NCI-H2196 treated with DMSO at 0.1 percent for 48 hours (cell line): ENCODE data around the gene C20orf144.
A peak's percentile ranks its signal among the peaks of the same experiment; 100 is the strongest.
"Not testable (repeated sequence)": the region's sequence is repeated elsewhere in the genome, so short reads cannot be mapped to it uniquely, and the experiment has no call there.

ENCODE experiments used
- DNase-seq: peaks from one replicate; lab custom pipeline; 2025; ENCODE audit not compliant: unreplicated experiment; lab: John Stamatoyannopoulos, UW

C20orf144 gene

GRCh38 chr20:33662172-33662571, at the start of gene C20orf144:
TSS of gene C20orf144 (plus strand) at chr20:33662327. CDS start at chr20:33662346, 19 bp downstream.
- DNase-seq = no peak

GRCh38 chr20:33621717-33622400, 40.3 kb upstream of the C20orf144 start:
- DNase-seq = no peak

- DNase-seq = no peak
Measured at GRCh38 chr20:33622705-33623365, 39.3 kb upstream of the C20orf144 start.

DNA sequence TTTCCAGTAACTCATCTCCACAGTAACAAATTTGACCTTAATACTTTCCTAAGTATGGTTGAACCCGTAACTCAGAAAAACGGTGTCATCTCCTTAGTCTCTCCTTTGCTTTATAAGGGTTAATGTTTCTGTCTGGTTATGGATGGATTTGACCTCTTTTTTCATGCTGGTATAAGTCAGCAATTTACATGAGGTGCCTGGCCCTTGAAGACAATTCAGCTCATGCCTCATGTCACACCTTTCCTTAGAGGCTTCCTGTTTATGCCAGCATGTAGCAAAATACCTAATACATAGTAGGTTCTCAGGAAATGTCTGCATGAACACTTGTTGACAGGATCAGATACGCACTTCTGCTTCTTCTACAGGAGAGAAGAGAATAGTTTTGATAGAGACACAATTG, 37.7 kb upstream of the C20orf144 start:
- DNase-seq = no peak

DNA sequence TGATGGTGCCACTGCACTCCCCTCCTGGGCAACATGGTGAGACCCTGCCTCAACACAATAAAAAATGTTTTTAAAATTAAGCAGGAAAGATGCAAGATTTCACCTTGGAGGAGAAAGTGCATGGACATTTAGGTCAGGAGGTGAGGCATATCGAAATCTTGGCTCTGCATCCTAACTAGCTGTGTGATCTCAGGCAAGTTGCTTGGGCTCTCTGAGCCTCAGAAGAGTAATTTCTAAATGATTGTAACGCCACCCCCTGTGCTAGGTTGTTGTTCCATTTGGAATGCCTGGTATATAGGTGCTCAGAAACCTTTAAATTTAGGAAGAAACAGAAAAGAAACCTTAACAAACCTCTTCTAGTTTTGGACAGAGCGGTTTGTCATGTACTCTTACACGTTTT, 35.9 kb upstream of the C20orf144 start:
- no peak for DNase-seq

GRCh38 chr20:33627577-33628216, 34.4 kb upstream of the C20orf144 start:
- no peak for DNase-seq

DNA sequence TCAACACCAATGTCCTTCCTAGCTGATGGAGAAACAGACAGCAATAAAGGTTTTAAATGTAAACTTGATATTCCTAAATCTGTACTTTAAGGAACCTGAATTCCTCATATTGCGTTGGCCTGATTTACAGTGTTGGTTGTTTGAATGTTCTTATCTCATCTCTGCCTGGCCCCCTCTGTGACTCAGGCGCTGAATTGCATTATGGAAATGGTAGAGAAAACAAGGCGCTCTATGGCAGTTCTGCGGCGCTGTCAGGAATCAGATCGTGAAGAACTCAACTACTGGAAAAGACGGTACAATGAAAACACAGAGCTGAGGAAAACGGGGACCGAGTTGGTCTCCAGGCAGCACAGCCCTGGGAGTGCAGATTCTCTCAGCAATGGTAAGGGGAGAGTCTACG, 32.6 kb upstream of the C20orf144 start:
- DNase-seq = no peak

- DNase-seq = no peak
Measured at GRCh38 chr20:33629979-33630378, 32.1 kb upstream of the C20orf144 start.

DNA sequence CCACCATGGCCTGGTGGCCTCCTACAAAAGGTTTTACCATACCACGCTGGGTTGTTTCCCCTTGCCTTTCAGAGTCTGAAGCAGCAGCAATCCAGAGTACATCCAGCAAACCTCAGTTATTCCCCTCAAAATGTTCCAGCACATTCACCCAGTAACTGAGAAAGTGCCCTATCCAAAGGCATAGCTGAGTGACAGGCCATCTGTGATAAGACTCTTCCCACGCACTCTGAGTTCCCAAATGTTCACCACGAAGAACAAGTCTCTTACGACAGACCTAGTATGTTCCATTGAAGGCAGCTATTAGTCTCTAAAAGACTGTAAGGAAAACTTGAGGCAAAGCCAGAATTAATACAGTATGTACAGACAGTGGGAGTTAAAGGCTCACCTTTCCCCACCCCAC, 31.6 kb upstream of the C20orf144 start:
- no peak for DNase-seq

DNA sequence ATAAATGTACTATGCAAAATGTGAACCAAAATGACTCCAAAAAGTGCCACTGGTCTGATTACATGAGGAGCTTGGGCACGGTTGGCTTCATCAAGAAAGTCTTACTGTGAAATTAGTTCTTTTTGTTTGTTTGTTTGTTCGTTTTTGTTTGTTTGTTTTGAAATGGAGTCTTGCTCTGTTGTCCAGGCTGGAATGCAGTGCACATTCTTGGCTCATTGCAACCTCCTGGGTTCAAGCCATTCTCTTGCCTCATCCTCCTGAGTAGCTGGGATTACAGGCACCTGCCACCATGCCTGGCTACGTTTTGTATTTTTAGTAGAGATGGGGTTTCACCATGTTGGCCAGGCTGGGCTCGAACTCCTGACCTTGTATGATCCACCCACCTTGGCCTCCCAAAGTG, 30.2 kb upstream of the C20orf144 start:
- not testable (repeated sequence) for DNase-seq

GRCh38 chr20:33635341-33635740, 26.8 kb upstream of the C20orf144 start:
- no peak for DNase-seq

- no peak for DNase-seq
Measured at GRCh38 chr20:33636776-33637175, 25.4 kb upstream of the C20orf144 start.

GRCh38 chr20:33640287-33640686, 21.8 kb upstream of the C20orf144 start:
- no peak for DNase-seq

DNA sequence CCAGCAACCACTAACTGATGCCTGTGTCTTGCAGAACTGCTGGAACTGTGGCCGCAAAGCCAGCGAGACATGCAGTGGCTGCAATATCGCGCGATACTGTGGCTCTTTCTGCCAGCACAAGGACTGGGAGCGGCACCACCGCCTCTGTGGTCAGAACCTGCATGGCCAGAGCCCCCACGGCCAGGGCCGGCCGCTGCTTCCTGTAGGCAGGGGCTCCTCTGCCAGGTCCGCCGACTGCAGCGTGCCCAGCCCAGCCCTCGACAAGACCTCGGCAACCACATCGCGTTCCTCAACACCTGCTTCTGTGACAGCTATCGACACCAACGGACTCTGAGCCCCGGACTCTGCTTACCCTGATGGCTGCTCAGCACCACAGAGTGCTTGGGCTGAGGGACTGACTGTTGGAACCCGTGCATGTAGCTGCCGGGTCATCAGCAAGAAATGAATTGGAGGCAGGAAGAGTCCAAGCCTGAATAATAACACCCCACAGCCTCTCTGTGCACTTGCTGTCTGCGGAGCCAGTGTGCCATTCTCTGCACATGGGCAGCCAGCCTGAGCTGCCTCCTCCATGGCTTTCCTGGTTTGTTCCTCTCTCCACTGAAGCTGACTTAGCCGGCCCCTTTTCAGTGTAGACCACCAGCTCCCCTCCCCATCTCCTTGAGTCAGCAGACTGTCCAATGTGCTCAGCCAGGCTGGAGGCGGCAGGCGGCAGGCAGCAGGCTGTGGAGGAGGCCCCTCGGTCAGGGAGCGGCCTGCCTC, 17.6 kb upstream of the C20orf144 start:
- DNase-seq = no peak

DNA sequence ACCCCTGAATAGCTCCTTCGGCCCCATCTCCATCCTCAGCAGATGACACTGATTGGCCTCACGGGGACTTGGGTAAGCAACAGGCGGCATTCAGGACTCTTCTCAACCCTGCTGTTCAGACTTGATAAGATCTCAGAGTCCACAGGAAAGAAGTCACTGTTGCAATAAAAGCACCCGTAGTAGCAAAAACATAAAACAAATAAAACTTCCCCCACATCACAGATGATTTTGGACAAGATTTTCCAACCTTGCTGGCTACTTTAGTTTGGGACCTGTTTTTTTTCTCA, 17.1 kb upstream of the C20orf144 start:
- no peak for DNase-seq

DNA sequence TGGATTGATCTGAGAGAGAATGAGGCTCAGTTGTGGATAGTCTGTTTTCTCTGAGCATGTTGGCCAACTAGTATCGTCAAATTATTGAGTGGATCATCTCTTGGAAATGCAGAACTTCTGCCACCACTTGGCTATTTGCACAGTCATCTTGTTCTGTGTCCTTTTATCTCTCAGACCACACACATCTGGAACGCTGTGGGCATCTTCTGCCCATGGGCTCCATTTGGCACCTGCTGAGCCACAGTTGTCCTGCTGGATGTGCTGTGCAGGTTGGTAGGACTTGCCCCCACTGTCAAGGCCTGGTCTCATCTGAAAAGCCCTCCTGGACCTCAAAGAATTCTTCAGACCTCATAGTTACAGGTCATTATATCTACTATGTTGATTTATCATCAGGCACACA, 16.7 kb upstream of the C20orf144 start:
- no peak for DNase-seq

DNA sequence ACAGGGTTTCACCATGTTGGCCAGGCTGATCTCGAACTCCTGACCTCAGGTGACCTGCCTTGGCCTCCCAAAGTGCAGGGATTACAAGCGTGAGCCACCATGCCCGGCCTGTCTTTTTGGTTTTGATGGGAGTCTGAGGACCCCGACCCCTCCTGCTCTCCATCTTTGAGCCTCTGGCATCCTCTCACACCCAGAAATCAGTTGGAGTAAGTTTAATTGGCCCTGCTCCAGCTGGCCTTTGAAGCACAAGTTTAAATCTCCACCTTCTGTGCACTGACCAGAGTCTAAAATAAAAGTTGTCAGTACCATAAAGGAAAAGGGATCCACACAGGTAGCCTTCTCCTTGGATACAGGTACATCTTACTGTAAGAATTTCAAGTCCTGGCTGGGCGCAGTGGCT, 15.9 kb upstream of the C20orf144 start:
- no peak for DNase-seq

GRCh38 chr20:33646959-33647602, 15.0 kb upstream of the C20orf144 start:
- not testable (repeated sequence) for DNase-seq

DNA sequence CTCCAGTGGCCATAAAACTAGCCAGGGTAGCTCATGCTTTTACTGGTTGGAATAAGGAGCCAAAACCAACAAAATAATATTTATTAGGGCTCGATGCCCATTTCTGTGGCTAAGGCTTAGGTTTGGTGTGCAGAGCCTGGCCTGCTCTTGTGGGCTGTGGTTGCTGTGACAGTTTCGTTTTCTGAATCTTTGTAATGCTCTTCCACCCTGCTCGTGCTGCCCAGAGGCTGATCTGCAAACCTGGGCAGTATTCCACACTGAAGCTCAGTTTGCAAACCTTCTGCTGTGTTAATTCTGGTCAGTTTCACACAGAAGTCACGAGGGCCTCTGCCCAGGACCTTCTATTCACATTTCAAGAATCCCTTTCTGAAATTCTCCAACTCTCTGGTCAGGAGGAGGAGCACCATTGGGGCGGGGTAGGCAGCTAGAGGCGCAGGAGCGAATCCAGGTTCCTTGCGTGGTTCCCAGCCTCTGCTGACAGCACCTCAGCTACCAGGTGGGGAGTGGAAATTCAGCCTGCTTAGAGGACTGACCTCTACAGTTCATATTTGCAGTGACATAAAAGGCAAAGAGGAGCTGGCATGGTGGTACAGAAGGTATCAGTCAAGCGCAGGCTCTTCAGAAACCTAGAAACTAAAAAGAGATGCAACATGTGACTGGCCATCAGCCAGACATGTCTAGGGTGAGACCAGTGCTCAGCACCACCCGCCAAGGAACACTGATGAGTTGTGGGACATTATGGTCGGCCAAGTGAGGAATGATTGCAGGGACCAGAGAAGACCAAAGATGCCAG, 14.3 kb upstream of the C20orf144 start:
- DNase-seq = peak; percentile 33

DNA sequence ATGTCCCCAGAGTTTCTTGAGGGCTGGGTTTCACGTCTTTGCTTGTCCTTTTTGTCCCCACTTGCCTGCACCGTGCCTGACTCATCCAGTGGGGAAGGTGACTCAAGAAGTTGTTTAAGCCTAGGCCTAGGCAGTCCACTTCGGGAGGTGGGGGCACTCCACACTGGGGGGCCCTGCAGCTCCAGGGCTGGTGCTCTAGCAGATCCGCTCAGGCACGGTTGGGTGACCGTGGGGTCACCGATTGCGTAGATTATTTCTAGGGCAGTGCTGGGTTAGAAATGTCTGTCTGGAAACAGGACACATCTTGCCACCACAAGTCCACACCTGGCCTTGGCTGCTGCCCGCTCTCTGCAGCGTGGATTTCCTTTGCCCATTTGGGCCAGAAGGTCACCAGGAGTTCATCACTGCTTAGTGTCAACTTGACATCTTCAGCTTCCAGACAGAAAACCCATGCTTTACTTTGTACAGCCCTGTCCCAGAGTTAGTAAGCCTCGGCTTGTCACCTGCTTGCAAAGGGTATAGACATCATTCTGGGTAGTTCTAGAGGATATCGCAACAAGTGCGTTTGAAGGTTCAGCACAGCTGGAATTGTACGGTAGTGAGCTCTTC, 13.6 kb upstream of the C20orf144 start:
- no peak for DNase-seq
